HG02759 (cell line): Measurements from ENCODE around the gene FARP2.
A peak's percentile ranks its signal among the peaks of the same experiment; 100 is the strongest.
"Not testable (repeated sequence)": the region's sequence is repeated elsewhere in the genome, so short reads cannot be mapped to it uniquely, and the experiment has no call there.

Source experiments
- ATAC-seq: cut with Tn5 transposase; IDR thresholded peaks from one replicate; pipeline ENCODE4 v1.9.1; 2021; ENCODE audit warnings: mild to moderate bottlenecking, moderate library complexity; ENCODE audit not compliant: unreplicated experiment

The FARP2 gene

GRCh38 chr2:241355983-241356870 lies at the start of gene FARP2:
Gene FARP2, plus strand, starts transcription at chr2:241356285. Its CDS starts 16,823 bp downstream, at chr2:241373108.
- ATAC-seq = peak; percentile 84

GRCh38 chr2:241307055-241307454 lies 49.0 kb upstream of the FARP2 start:
- no peak for ATAC-seq

GRCh38 chr2:241308267-241308666 lies 47.8 kb upstream of the FARP2 start:
- no peak for ATAC-seq

GRCh38 chr2:241308832-241309500 lies 47.1 kb upstream of the FARP2 start:
- no peak for ATAC-seq

- ATAC-seq = peak; percentile 55
These were observed 46.4 kb upstream of the FARP2 start for GRCh38 chr2:241309684-241310117.

GRCh38 chr2:241310917-241311566 lies 45.0 kb upstream of the FARP2 start:
- no peak for ATAC-seq

- no peak for ATAC-seq
These were observed 44.0 kb upstream of the FARP2 start for GRCh38 chr2:241312082-241312481.

- no peak for ATAC-seq
These were observed 42.5 kb upstream of the FARP2 start for GRCh38 chr2:241313543-241314095.

- no peak for ATAC-seq
These were observed 41.6 kb upstream of the FARP2 start for GRCh38 chr2:241314226-241315092.

- ATAC-seq = peak; percentile 75
These were observed 40.8 kb upstream of the FARP2 start, which contains the start of gene HDLBP for GRCh38 chr2:241315093-241315878. Gene HDLBP, minus strand, starts transcription at chr2:241315672. Its CDS starts 48,803 bp downstream, at chr2:241266869.

- peak; percentile 40 for ATAC-seq
These were observed 40.0 kb upstream of the FARP2 start, which contains the start of gene SEPTIN2 for GRCh38 chr2:241315879-241316631. Gene SEPTIN2, plus strand, starts transcription at chr2:241315925. Its CDS starts 8,308 bp downstream, at chr2:241324233.

GRCh38 chr2:241316825-241317224 lies 39.3 kb upstream of the FARP2 start:
- no peak for ATAC-seq

GRCh38 chr2:241317391-241317790 lies 38.7 kb upstream of the FARP2 start:
- no peak for ATAC-seq

GRCh38 chr2:241318830-241319229 lies 37.3 kb upstream of the FARP2 start:
- ATAC-seq = not testable (repeated sequence)

- no peak for ATAC-seq
These were observed 35.7 kb upstream of the FARP2 start for GRCh38 chr2:241320394-241320793.

- ATAC-seq = no peak
These were observed 35.1 kb upstream of the FARP2 start for GRCh38 chr2:241321033-241321432.

GRCh38 chr2:241321886-241322285 lies 34.2 kb upstream of the FARP2 start:
- no peak for ATAC-seq

- no peak for ATAC-seq
These were observed 32.3 kb upstream of the FARP2 start for GRCh38 chr2:241323778-241324177.
